Left lung (tissue), 10 donors: Measurements from ENCODE around the gene KCNK10. TPM values are rescaled to one million over a fixed set of nuclear protein-coding genes. Genes with fewer than 3 reads are reported as not detected.

Experiments used
- ATAC-seq: fragments of 200-7000 bp; cut with Tn5 transposase; one replicate; pipeline ENCODE4 v1.9.1; 2020; ENCODE audit warnings: moderate library complexity
- DNase-seq, 4 donors: peaks; one replicate each; pipeline ENCODE4 v3.0.0-alpha.2; 2013 to 2020
- H3K27ac ChIP-seq, 2 donors: fragments of 200-600 bp; sonication (generic) in 1 of 2; one replicate each; pipeline versions ENCODE4 v1.5.0 to v1.8.0; 2020 to 2021
- H3K27me3 ChIP-seq, 2 donors: fragments of 200-600 bp; sonication (generic) in 1 of 2; one replicate each; pipeline versions ENCODE4 v1.5.0 to v1.8.0; 2020 to 2021
- H3K36me3 ChIP-seq, 2 donors: fragments of 200-600 bp; sonication (generic) in 1 of 2; one replicate each; pipeline versions ENCODE4 v1.5.0 to v1.8.0; 2020 to 2021
- H3K4me1 ChIP-seq, 2 donors: fragments of 200-600 bp; one replicate each; pipeline ENCODE4 v1.8.0; 2021
- H3K4me3 ChIP-seq, 2 donors: fragments of 200-600 bp; sonication (generic) in 1 of 2; one replicate each; pipeline versions ENCODE4 v1.5.0 to v1.8.0; 2020 to 2021; ENCODE audit warnings: mild to moderate bottlenecking in 1 of 2
- H3K9me3 ChIP-seq, 2 donors: fragments of 200-600 bp; sonication (generic) in 1 of 2; one replicate each; pipeline versions ENCODE4 v1.5.0 to v1.8.0; 2020 to 2021
- CTCF ChIP-seq, 2 donors: fragments of 200-600 bp; sonication (generic) in 1 of 2; IDR thresholded peaks; one replicate each; pipeline versions ENCODE4 v1.5.0 to v1.8.0; 2021; ENCODE audit warnings: antibody characterized with exemption in 2 of 2
- intact Hi-C, 2 donors: fragments of 100-400 bp; cut with DNase I; formaldehyde crosslinking; loops; one replicate each; pipeline versions ENCODE4 v1.11.2 to v1.14.2; 2022
- polyA plus RNA-seq, 6 donors: library from polyadenylated mRNA; unstranded; fragments of 120-200 nt; gene quantifications; one replicate each; pipeline ENCODE4 v1.2.1, GENCODE V29; 2013; ENCODE audit not compliant: insufficient read length in 6 of 6
- total RNA-seq, 2 donors: library from RNA; stranded (reverse); fragmentation: NEBNext Ultra II Directional; extraction: Animal tissue kit (Norgen Biotek cat#: 25700); gene quantifications; one replicate each; pipeline ENCODE4 v1.2.1, GENCODE V29; 2021
- donor health status: DM: no; HTN: yes; CAD: no.
- donor health status: DM: no; HTN: no; CAD: no.

Gene KCNK10
- total and polyA plus RNA-seq, 8 donors, result 0.13 to 0.21 (median 0.16) TPM; not detected in 2

- H3K4me1 ChIP-seq, result peaks cover 0 to 16% of the 10 kb centered on the region in 2 donors
- H3K4me3 ChIP-seq, result no peak overlapping the region
- peaks cover 57 to 93% of the 10 kb centered on the region in 2 donors for H3K27me3 ChIP-seq
Measured at GRCh38 chr14:88325883-88326282, 2.8 kb upstream of the KCNK10 start.

GRCh38 chr14:88324930-88325329, 1.9 kb upstream of the KCNK10 start:
- peaks cover 0 to 16% of the 10 kb centered on the region in 2 donors for H3K4me1 ChIP-seq
- no peaks in the 10 kb centered on the region for H3K36me3 ChIP-seq
- ATAC-seq (no peak), DNase-seq (no peak)
- no peak overlapping the region for H3K4me3 ChIP-seq
- TF ChIP-seq CTCF (IDR thresholded peaks at IDR 0.05), result no peak
- peaks cover 60 to 100% of the 10 kb centered on the region in 2 donors for H3K27me3 ChIP-seq
- intact Hi-C loops, result no loop called here
- H3K9me3 ChIP-seq, result no peaks in the 10 kb centered on the region
- H3K27ac ChIP-seq, result no peak overlapping the region

More at GRCh38 chr14:88325883-88326282, 2.8 kb upstream of the KCNK10 start:
- ATAC-seq, result no peak
- DNase-seq, result no peak
- Histone ChIP-seq H3K9me3 (no peaks in the 10 kb centered on the region), H3K36me3 (no peaks in the 10 kb centered on the region), H3K27ac (no peak overlapping the region)
- no peak for TF ChIP-seq CTCF (IDR thresholded peaks at IDR 0.05)
- intact Hi-C loops, result no loop called here

GRCh38 chr14:88324491-88324890, 1.4 kb upstream of the KCNK10 start:
- Histone ChIP-seq H3K9me3 (no peaks in the 10 kb centered on the region), H3K36me3 (no peaks in the 10 kb centered on the region), H3K4me1 (peaks cover 0 to 16% of the 10 kb centered on the region in 2 donors), H3K27me3 (peaks cover 64 to 100% of the 10 kb centered on the region in 2 donors), H3K27ac (no peak overlapping the region), H3K4me3 (no peak overlapping the region)
- ATAC-seq (no peak), DNase-seq (no peak)
- intact Hi-C loops, result no loop called here
- no peak for TF ChIP-seq CTCF (IDR thresholded peaks at IDR 0.05)

- Histone ChIP-seq H3K27ac (no peak overlapping the region), H3K27me3 (peaks cover 64 to 100% of the 10 kb centered on the region in 2 donors), H3K9me3 (no peaks in the 10 kb centered on the region), H3K4me3 (peak overlapping the region; percentile 3 to 9), H3K4me1 (peaks cover 0 to 16% of the 10 kb centered on the region in 2 donors), H3K36me3 (no peaks in the 10 kb centered on the region)
- ATAC-seq (no peak), DNase-seq (peak in 2 of 4 donors; percentile 24 to 71)
- TF ChIP-seq CTCF (IDR thresholded peaks at IDR 0.05), result no peak
- intact Hi-C loops, result no loop called here
Measured at GRCh38 chr14:88323523-88324199, 592 bp upstream of the KCNK10 start.

GRCh38 chr14:88322504-88323085, 474 bp downstream of the KCNK10 start:
- ATAC-seq, result no peak
- DNase-seq, result peak in 1 of 4 donors; percentile 24
- no peaks in the 10 kb centered on the region for H3K9me3 ChIP-seq
- no peaks in the 10 kb centered on the region for H3K36me3 ChIP-seq
- no peak overlapping the region for H3K27ac ChIP-seq
- TF ChIP-seq CTCF (IDR thresholded peaks at IDR 0.05), result no peak
- H3K4me3 ChIP-seq, result no peak overlapping the region
- H3K4me1 ChIP-seq, result peaks cover 0 to 16% of the 10 kb centered on the region in 2 donors
- intact Hi-C loops, result no loop called here
- H3K27me3 ChIP-seq, result peaks cover 59 to 100% of the 10 kb centered on the region in 2 donors
